Sigmoid colon (tissue), 7 donors: ENCODE results near the gene ZFYVE28. TPM values are rescaled to one million over a fixed set of nuclear protein-coding genes. Genes with fewer than 3 reads are reported as not detected.
"Not testable (repeated sequence)": the region's sequence is repeated elsewhere in the genome, so short reads cannot be mapped to it uniquely, and the experiment has no call there.

Experiments used
- DNase-seq: peaks from one replicate; pipeline ENCODE4 v3.0.0-alpha.2; 2019
- H3K27ac ChIP-seq, 4 donors: fragments of 200-600 bp; sonication (generic); one replicate each; pipeline ENCODE4 v1.5.1; 2016 to 2019; ENCODE audit warnings: mild to moderate bottlenecking in 1 of 4
- H3K27me3 ChIP-seq, 3 donors: fragments of 200-600 bp; sonication (generic); one replicate each; pipeline ENCODE4 v1.5.1; 2019; ENCODE audit warnings: mild to moderate bottlenecking in 1 of 3
- H3K36me3 ChIP-seq, 4 donors: fragments of 200-600 bp; sonication (generic); one replicate each; pipeline ENCODE4 v1.5.1; 2016 to 2019
- H3K4me1 ChIP-seq, 4 donors: fragments of 200-600 bp; sonication (generic); one replicate each; pipeline ENCODE4 v1.5.1; 2017 to 2019
- H3K4me3 ChIP-seq, 4 donors: fragments of 200-600 bp; sonication (generic); one replicate each; pipeline ENCODE4 v1.5.1; 2017 to 2019; ENCODE audit warnings: mild to moderate bottlenecking in 2 of 4, moderate library complexity in 1 of 4
- H3K9me3 ChIP-seq, 4 donors: fragments of 200-600 bp in 3 of 4; sonication (generic) in 3 of 4; one replicate each; pipeline versions ENCODE4 v1.5.1 to v1.6.1; 2013 to 2019
- CTCF ChIP-seq, 4 experiments: fragments of 450-650 bp in 3 of 4; fragments of 200-600 bp in 1 of 4; IDR thresholded peaks; one replicate each; pipeline ENCODE4 v1.5.1; 2016 to 2019; ENCODE audit warnings: antibody characterized with exemption in 4 of 4, mild to moderate bottlenecking in 3 of 4, moderate library complexity in 2 of 4
- EP300 ChIP-seq, 4 donors: sonication (generic); formaldehyde crosslinking; IDR thresholded peaks; one replicate each; pipeline ENCODE4 v1.6.1; 2017; ENCODE audit warnings: antibody characterized with exemption in 4 of 4
- POLR2A ChIP-seq, 2 donors: fragments of 450-650 bp; IDR thresholded peaks; one replicate each; pipeline ENCODE4 v1.6.1; 2016; ENCODE audit warnings: antibody characterized with exemption in 2 of 2, mild to moderate bottlenecking in 2 of 2, moderate library complexity in 2 of 2
- POLR2AphosphoS5 ChIP-seq, 4 donors: sonication (generic); formaldehyde crosslinking; IDR thresholded peaks; one replicate each; pipeline ENCODE4 v1.6.1; 2017; ENCODE audit warnings: antibody characterized with exemption in 4 of 4
- WGBS, 2 donors: extraction: QIAGEN DNeasy Blood & Tissue Kit; methylation state at CpG; one replicate each; pipeline ENCODE4 v1.1.7; 2013; 5-methylcytosine and 5-hydroxymethylcytosine counted together
- intact Hi-C: fragments of 100-400 bp; cut with DNase I; formaldehyde crosslinking; loops from one replicate; pipeline ENCODE4 v1.15.1; 2023
- polyA plus RNA-seq, 3 donors: library from polyadenylated mRNA; stranded (reverse); fragments of 200-250 nt; gene quantifications; one replicate each; pipeline ENCODE4 v1.2.3, GENCODE V29; 2013
- total RNA-seq, 4 donors: library from RNA; depleted of rRNA; stranded (reverse); fragments of >200 nt; gene quantifications; one replicate each; pipeline ENCODE4 v1.1.0, GENCODE V29; 2016
- donor health status: healthy with polysubstance abuse.
- donor health status: Bipolar disorder and iron deficiency.
- donor health status: healthy.

The ZFYVE28 gene
- total and polyA plus RNA-seq, 7 donors: 3.1 to 24.1 (median 13.0) TPM

- intact Hi-C loops: no loop called here
- no peaks in the 10 kb centered on the region for H3K36me3 ChIP-seq
- TF ChIP-seq EP300 (IDR thresholded peaks at IDR 0.05) (no peak), POLR2A (IDR thresholded peaks at IDR 0.05) (no peak), POLR2AphosphoS5 (IDR thresholded peaks at IDR 0.05) (no peak), CTCF (IDR thresholded peaks at IDR 0.05) (no peak)
- no peaks in the 10 kb centered on the region for H3K9me3 ChIP-seq
- no peak overlapping the region for H3K4me3 ChIP-seq
- no peak overlapping the region for H3K27ac ChIP-seq
- no peak for DNase-seq
- H3K27me3 ChIP-seq: no peaks in the 10 kb centered on the region
- WGBS, 2 donors: 83 to 89% methylated on average over 20 of the region's 20 CpGs
- no peaks in the 10 kb centered on the region for H3K4me1 ChIP-seq
These were observed 14.6 kb upstream of the ZFYVE28 start for GRCh38 chr4:2432991-2433530.

- Histone ChIP-seq H3K36me3 (no peaks in the 10 kb centered on the region), H3K9me3 (no peaks in the 10 kb centered on the region), H3K27me3 (no peaks in the 10 kb centered on the region), H3K4me1 (no peaks in the 10 kb centered on the region), H3K27ac (no peak overlapping the region), H3K4me3 (no peak overlapping the region)
- intact Hi-C loops: no loop called here
- TF ChIP-seq CTCF (IDR thresholded peaks at IDR 0.05) (no peak), POLR2AphosphoS5 (IDR thresholded peaks at IDR 0.05) (no peak), EP300 (IDR thresholded peaks at IDR 0.05) (no peak), POLR2A (IDR thresholded peaks at IDR 0.05) (no peak)
- DNase-seq: no peak
These were observed 13.6 kb upstream of the ZFYVE28 start for GRCh38 chr4:2432004-2432403.

- H3K4me1 ChIP-seq, H3K4me3 ChIP-seq, intact Hi-C loops, DNase-seq, H3K27ac ChIP-seq, H3K9me3 ChIP-seq, H3K27me3 ChIP-seq, H3K36me3 ChIP-seq: not testable (repeated sequence)
- WGBS, 2 donors: 66 to 87% methylated on average over 29 to 30 of the region's 49 CpGs
These were observed 11.7 kb upstream of the ZFYVE28 start for GRCh38 chr4:2429945-2430757.

- H3K4me3 ChIP-seq: no peak overlapping the region
- H3K4me1 ChIP-seq: no peaks in the 10 kb centered on the region
- no peaks in the 10 kb centered on the region for H3K9me3 ChIP-seq
- intact Hi-C loops: no loop called here
- H3K27ac ChIP-seq: no peak overlapping the region
- TF ChIP-seq EP300 (IDR thresholded peaks at IDR 0.05) (no peak), CTCF (IDR thresholded peaks at IDR 0.05) (no peak), POLR2AphosphoS5 (IDR thresholded peaks at IDR 0.05) (no peak), POLR2A (IDR thresholded peaks at IDR 0.05) (no peak)
- 83 to 87% methylated on average over 25 of the region's 25 CpGs for WGBS, 2 donors
- H3K27me3 ChIP-seq: peaks cover 0 to 12% (median 8%) of the 10 kb centered on the region in 3 donors
- H3K36me3 ChIP-seq: no peaks in the 10 kb centered on the region
- no peak for DNase-seq
These were observed 10.2 kb upstream of the ZFYVE28 start for GRCh38 chr4:2428496-2429213.
